ENCODE measurements around the gene CDC25B.

Gene CDC25B

DNA sequence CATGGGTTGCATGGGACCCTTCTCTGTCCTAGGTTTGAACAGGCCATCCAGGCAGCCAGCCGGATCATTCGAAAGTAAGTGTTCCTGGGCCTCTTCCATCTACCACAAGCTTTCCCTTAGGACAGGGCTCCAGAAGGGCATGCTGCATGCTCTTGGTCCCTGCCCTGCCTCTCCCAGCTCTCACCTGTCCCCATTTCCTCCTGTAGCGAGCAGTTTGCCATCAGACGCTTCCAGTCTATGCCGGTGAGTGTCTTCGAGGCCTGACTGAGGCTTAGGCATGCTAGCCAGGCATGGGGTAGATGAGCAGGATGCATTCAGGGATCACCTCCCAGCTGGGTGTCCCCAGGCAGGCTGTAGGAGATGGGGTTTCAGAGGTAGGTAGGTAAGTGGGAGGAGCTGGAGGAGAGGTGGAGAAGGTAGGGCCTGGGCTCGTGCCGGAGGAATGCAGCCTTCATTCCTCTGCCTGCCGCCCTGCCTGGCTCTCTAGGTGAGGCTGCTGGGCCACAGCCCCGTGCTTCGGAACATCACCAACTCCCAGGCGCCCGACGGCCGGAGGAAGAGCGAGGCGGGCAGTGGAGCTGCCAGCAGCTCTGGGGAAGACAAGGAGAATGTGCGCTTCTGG is 4.3 kb downstream of the CDC25B start:
- Histone ChIP-seq H3K9me3 (ENCODE audit: insufficient read depth, low read depth, low read length) (no peaks in the 10 kb centered on the region), H3K79me2 (ENCODE audit: insufficient read depth, low read length) (peaks cover 59% of the 10 kb centered on the region), H3K9ac (ENCODE audit: low read depth, low read length, poor library complexity, severe bottlenecking) (no peak overlapping the region), H3K9me2 (replicated peaks; ENCODE audit: low read depth, low read length) (no peaks in the 10 kb centered on the region), H3K4me2 (ENCODE audit: low read depth, low read length, poor library complexity, severe bottlenecking) (no peak overlapping the region), H3K27me3 (ENCODE audit: insufficient read depth, low read length, poor library complexity, severe bottlenecking) (no peaks in the 10 kb centered on the region), H3K4me3 (ENCODE audit: low read length, poor library complexity, severe bottlenecking) (no peak overlapping the region), H2AFZ (ENCODE audit: low read length) (no peak overlapping the region), H4K20me1 (ENCODE audit: insufficient read depth, low read length, poor library complexity, severe bottlenecking) (peaks cover 31% of the 10 kb centered on the region), H3F3A (ENCODE audit: low read depth) (no peaks in the 10 kb centered on the region), H3K36me3 (ENCODE audit: insufficient read depth, low read length) (peaks cover 54% of the 10 kb centered on the region; the same call in 1 of the 2 replicates), H3K4me1 (ENCODE audit: insufficient read depth, low read length, poor library complexity, severe bottlenecking) (peaks cover 37% of the 10 kb centered on the region)
- TF ChIP-seq EZH2phosphoT487 (IDR thresholded peaks at IDR 0.05; ENCODE audit: borderline replicate concordance), result no peak
- TF ChIP-seq, protein P1, sequence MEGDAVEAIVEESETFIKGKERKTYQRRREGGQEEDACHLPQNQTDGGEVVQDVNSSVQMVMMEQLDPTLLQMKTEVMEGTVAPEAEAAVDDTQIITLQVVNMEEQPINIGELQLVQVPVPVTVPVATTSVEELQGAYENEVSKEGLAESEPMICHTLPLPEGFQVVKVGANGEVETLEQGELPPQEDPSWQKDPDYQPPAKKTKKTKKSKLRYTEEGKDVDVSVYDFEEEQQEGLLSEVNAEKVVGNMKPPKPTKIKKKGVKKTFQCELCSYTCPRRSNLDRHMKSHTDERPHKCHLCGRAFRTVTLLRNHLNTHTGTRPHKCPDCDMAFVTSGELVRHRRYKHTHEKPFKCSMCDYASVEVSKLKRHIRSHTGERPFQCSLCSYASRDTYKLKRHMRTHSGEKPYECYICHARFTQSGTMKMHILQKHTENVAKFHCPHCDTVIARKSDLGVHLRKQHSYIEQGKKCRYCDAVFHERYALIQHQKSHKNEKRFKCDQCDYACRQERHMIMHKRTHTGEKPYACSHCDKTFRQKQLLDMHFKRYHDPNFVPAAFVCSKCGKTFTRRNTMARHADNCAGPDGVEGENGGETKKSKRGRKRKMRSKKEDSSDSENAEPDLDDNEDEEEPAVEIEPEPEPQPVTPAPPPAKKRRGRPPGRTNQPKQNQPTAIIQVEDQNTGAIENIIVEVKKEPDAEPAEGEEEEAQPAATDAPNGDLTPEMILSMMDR (conservative IDR thresholded peaks at IDR 0.05; ENCODE audit: low read length), result no peak

DNA sequence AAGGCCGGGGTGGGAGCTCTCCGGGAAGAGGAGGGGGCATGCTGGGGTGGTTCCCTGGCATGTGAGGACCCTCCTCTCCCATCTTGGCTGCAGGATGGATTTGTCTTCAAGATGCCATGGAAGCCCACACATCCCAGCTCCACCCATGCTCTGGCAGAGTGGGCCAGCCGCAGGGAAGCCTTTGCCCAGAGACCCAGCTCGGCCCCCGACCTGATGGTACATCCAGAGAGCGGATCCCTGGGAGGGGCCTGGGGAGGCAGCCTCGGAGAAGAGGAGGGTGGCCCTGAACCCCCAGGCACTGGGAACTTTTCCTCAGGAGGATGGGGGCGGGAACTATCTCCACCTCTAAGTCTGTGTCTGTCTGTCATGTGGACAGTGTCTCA is 4.8 kb downstream of the CDC25B start:
- Histone ChIP-seq H3K27me3 (ENCODE audit: insufficient read depth, low read length, poor library complexity, severe bottlenecking) (no peaks in the 10 kb centered on the region), H3K9me3 (ENCODE audit: insufficient read depth, low read depth, low read length) (no peaks in the 10 kb centered on the region), H3F3A (ENCODE audit: low read depth) (no peaks in the 10 kb centered on the region), H3K79me2 (ENCODE audit: insufficient read depth, low read length) (peaks cover 54% of the 10 kb centered on the region), H3K4me2 (ENCODE audit: low read depth, low read length, poor library complexity, severe bottlenecking) (no peak overlapping the region), H4K20me1 (ENCODE audit: insufficient read depth, low read length, poor library complexity, severe bottlenecking) (peaks cover 31% of the 10 kb centered on the region), H3K9ac (ENCODE audit: low read depth, low read length, poor library complexity, severe bottlenecking) (no peak overlapping the region), H3K4me1 (ENCODE audit: insufficient read depth, low read length, poor library complexity, severe bottlenecking) (peaks cover 33% of the 10 kb centered on the region), H2AFZ (ENCODE audit: low read length) (no peak overlapping the region), H3K9me2 (replicated peaks; ENCODE audit: low read depth, low read length) (no peaks in the 10 kb centered on the region), H3K36me3 (ENCODE audit: insufficient read depth, low read length) (peaks cover 57% of the 10 kb centered on the region; the same call in 1 of the 2 replicates), H3K4me3 (ENCODE audit: low read length, poor library complexity, severe bottlenecking) (no peak overlapping the region)
- TF ChIP-seq EZH2phosphoT487 (IDR thresholded peaks at IDR 0.05; ENCODE audit: borderline replicate concordance), result no peak
- TF ChIP-seq, protein P1 (conservative IDR thresholded peaks at IDR 0.05; ENCODE audit: low read length), result no peak

DNA sequence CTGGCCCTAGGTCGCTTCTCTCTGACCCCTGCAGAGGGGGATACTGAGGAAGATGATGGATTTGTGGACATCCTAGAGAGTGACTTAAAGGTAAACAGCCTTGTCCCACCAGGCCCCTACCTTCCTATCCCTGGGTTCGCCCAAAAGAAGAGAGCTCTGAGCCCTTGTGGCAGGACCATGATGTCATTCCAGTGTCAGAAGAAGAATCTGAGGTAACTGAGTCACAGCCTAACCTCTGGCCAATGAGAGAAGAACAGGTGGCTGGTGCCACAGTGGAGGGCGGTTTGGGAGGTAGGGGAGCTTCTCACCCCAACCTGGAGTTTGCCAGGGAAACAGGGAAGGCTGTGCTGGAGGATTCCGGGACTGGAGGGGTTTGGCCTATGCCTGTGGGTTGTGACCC is 5.2 kb downstream of the CDC25B start:
- TF ChIP-seq, protein P1 (conservative IDR thresholded peaks at IDR 0.05; ENCODE audit: low read length), result no peak
- TF ChIP-seq EZH2phosphoT487 (IDR thresholded peaks at IDR 0.05; ENCODE audit: borderline replicate concordance), result no peak
- Histone ChIP-seq H3K79me2 (ENCODE audit: insufficient read depth, low read length) (peaks cover 53% of the 10 kb centered on the region), H3K9me3 (ENCODE audit: insufficient read depth, low read depth, low read length) (no peaks in the 10 kb centered on the region), H3K4me1 (ENCODE audit: insufficient read depth, low read length, poor library complexity, severe bottlenecking) (peaks cover 33% of the 10 kb centered on the region), H3K36me3 (ENCODE audit: insufficient read depth, low read length) (peaks cover 57% of the 10 kb centered on the region; the same call in 1 of the 2 replicates), H4K20me1 (ENCODE audit: insufficient read depth, low read length, poor library complexity, severe bottlenecking) (peaks cover 31% of the 10 kb centered on the region), H3K27me3 (ENCODE audit: insufficient read depth, low read length, poor library complexity, severe bottlenecking) (no peaks in the 10 kb centered on the region), H3K9ac (ENCODE audit: low read depth, low read length, poor library complexity, severe bottlenecking) (no peak overlapping the region), H3F3A (ENCODE audit: low read depth) (no peaks in the 10 kb centered on the region), H3K4me3 (ENCODE audit: low read length, poor library complexity, severe bottlenecking) (no peak overlapping the region), H2AFZ (ENCODE audit: low read length) (no peak overlapping the region), H3K4me2 (ENCODE audit: low read depth, low read length, poor library complexity, severe bottlenecking) (no peak overlapping the region), H3K9me2 (replicated peaks; ENCODE audit: low read depth, low read length) (no peaks in the 10 kb centered on the region)
